HepG2 (cell line): Measurements from ENCODE around the gene HLA-DPB1. TPM values are rescaled to one million over a fixed set of nuclear protein-coding genes. Genes with fewer than 3 reads are reported as not detected.

Experiments
- ATAC-seq: fragments of 200-7000 bp; cut with Tn5 transposase; 3 replicates; pipeline ENCODE4 v1.9.1; 2020; ENCODE audit warnings: mild to moderate bottlenecking, moderate library complexity
- BruUV-seq: library from RNA; stranded (reverse); fragments of 400-500 nt; replicated peaks from 2 replicates; lab custom pipeline; 2021; lab: Mats Ljungman, UMichigan
- CTCF ChIA-PET: fragments of 300-600 bp; formaldehyde crosslinking; extraction: SDS; loops from one replicate; lab custom pipeline; 2021; ENCODE audit warnings: low total read pairs, inconsistent platforms, low intra/inter-chr PET ratio; lab: Yijun Ruan, JAX
- POLR2A ChIA-PET: fragments of 350-600 bp; sonication (Branson Sonifier 250); formaldehyde crosslinking; loops from one replicate; lab custom pipeline; 2020; ENCODE audit warnings: antibody characterized with exemption, inconsistent platforms; lab: Yijun Ruan, JAX
- DNase-seq: peaks from one replicate; pipeline ENCODE4 v3.0.0-alpha.2; 2015; ENCODE audit warnings: low spot score
- FAIRE-seq: peaks from 3 replicates; lab custom pipeline; 2011; peaks lifted over from hg19 to GRCh38; lab: Jason Lieb, UNC
- H2AFZ ChIP-seq: one replicate; pipeline ENCODE4 v1.6.1; 2011; ENCODE audit warnings: low read length, inconsistent platforms
- H3K27ac ChIP-seq: fragments of 300-600 bp; 3 replicates; pipeline ENCODE4 v1.8.0; 2011; ENCODE audit warnings: mixed run types, mild to moderate bottlenecking, mixed read lengths, low read length, inconsistent platforms; ENCODE audit not compliant: insufficient read depth; ENCODE audit errors: extremely low read length
- H3K27me3 ChIP-seq, 2 experiments: fragments of 200-600 bp in 1 of 2; 2 replicates in 1 of 2; 3 replicates in 1 of 2; pipeline versions ENCODE4 v1.6.0 to v1.8.0; 2011; ENCODE audit warnings: low read length in 2 of 2, mild to moderate bottlenecking in 2 of 2, moderate library complexity in 2 of 2, inconsistent platforms in 1 of 2; ENCODE audit not compliant: insufficient read depth in 2 of 2, control insufficient read depth in 1 of 2
- H3K36me3 ChIP-seq, 2 experiments: fragments of 200-600 bp in 1 of 2; replicated peaks in 1 of 2; 2 replicates in 1 of 2; 3 replicates in 1 of 2; pipeline versions ENCODE4 v1.5.1 to v1.8.0; 2011; ENCODE audit warnings: low read length in 2 of 2, inconsistent platforms in 1 of 2; ENCODE audit not compliant: insufficient read depth in 2 of 2, control insufficient read depth in 1 of 2
- H3K4me1 ChIP-seq: 2 replicates; pipeline ENCODE4 v1.5.1; 2012; ENCODE audit warnings: low read length, inconsistent platforms; ENCODE audit not compliant: insufficient read depth
- H3K4me2 ChIP-seq: 2 replicates; pipeline ENCODE4 v1.6.0; 2011; ENCODE audit warnings: low read depth, low read length, inconsistent platforms
- H3K4me3 ChIP-seq, 3 experiments: fragments of 200-600 bp in 1 of 3; sonication (generic), shearing (Covaris generic) in 1 of 3; replicated peaks in 1 of 3; 2 replicates each; pipeline ENCODE4 v1.5.1; 2011 to 2016; ENCODE audit warnings: low read length in 3 of 3, inconsistent platforms in 2 of 3, low read depth in 2 of 3, mild to moderate bottlenecking in 2 of 3, control low read depth in 1 of 3, mixed read lengths in 1 of 3; ENCODE audit not compliant: insufficient read depth in 1 of 3
- H3K79me2 ChIP-seq: one replicate; pipeline ENCODE4 v1.6.1; 2011; ENCODE audit warnings: low read length, inconsistent platforms; ENCODE audit not compliant: insufficient read depth
- H3K9ac ChIP-seq: 2 replicates; pipeline ENCODE4 v1.6.0; 2011; ENCODE audit warnings: mild to moderate bottlenecking, low read depth, low read length, inconsistent platforms; ENCODE audit not compliant: insufficient read depth
- H3K9me3 ChIP-seq: 2 replicates; pipeline ENCODE4 v1.5.1; 2012; ENCODE audit warnings: mild to moderate bottlenecking, low read length
- H4K20me1 ChIP-seq: 2 replicates; pipeline ENCODE4 v1.6.0; 2011; ENCODE audit warnings: inconsistent platforms, mild to moderate bottlenecking, low read length, moderate library complexity; ENCODE audit not compliant: insufficient read depth
- ATF1 ChIP-seq: IDR thresholded peaks from 2 replicates; pipeline ENCODE4 v1.6.1; 2016; ENCODE audit warnings: mild to moderate bottlenecking, control low read depth
- CBX1 ChIP-seq: IDR thresholded peaks from one replicate; pipeline ENCODE4 v1.6.1; 2016; ENCODE audit warnings: antibody characterized with exemption, low read depth
- CEBPB ChIP-seq: IDR thresholded peaks from 2 replicates; pipeline ENCODE4 v1.6.1; 2011; ENCODE audit warnings: low read depth, low read length, improper control_type of control experiment, borderline replicate concordance
- HDAC2 ChIP-seq: sonication (generic); formaldehyde crosslinking; IDR thresholded peaks from 2 replicates; pipeline ENCODE4 v1.4.0; 2020; ENCODE audit warnings: missing genetic modification reagents
- HHEX ChIP-seq: IDR thresholded peaks from 2 replicates; pipeline ENCODE4 v1.6.1; 2016; ENCODE audit warnings: control low read depth
- HNF4A ChIP-seq: sonication (generic); formaldehyde crosslinking; IDR thresholded peaks from 2 replicates; pipeline ENCODE4 v1.4.0; 2020; ENCODE audit warnings: missing genetic modification reagents
- ISL2 ChIP-seq: sonication (generic); formaldehyde crosslinking; IDR thresholded peaks from 2 replicates; pipeline ENCODE4 v1.5.0; 2020; ENCODE audit warnings: missing genetic modification reagents
- MAZ ChIP-seq, 2 experiments: sonication (generic) in 1 of 2; formaldehyde crosslinking in 1 of 2; IDR thresholded peaks; 2 replicates each; pipeline versions ENCODE4 v1.5.0 to v1.6.1; 2012 to 2020; ENCODE audit warnings: low read depth in 2 of 2, mild to moderate bottlenecking in 2 of 2, borderline replicate concordance in 1 of 2, improper control_type of control experiment in 1 of 2, low read length in 1 of 2, missing genetic modification reagents in 1 of 2, moderate library complexity in 1 of 2
- MIER2 ChIP-seq: IDR thresholded peaks from 2 replicates; pipeline ENCODE4 v1.6.1; 2016; ENCODE audit warnings: missing biosample characterization, missing genetic modification reagents
- NFYB ChIP-seq: sonication (generic); formaldehyde crosslinking; IDR thresholded peaks from 2 replicates; pipeline ENCODE4 v1.4.0; 2020; ENCODE audit warnings: missing genetic modification reagents
- NFYC ChIP-seq: IDR thresholded peaks from 2 replicates; pipeline ENCODE4 v1.6.1; 2016; ENCODE audit warnings: missing genetic modification reagents, missing compliant biosample characterization
- NR2F6 ChIP-seq, 2 experiments: IDR thresholded peaks; 2 replicates each; pipeline ENCODE4 v1.6.1; 2016; ENCODE audit warnings: antibody characterized with exemption in 1 of 2, mild to moderate bottlenecking in 1 of 2
- RBM22 ChIP-seq: fragments of 200-400 bp; formaldehyde crosslinking; optimal IDR thresholded peaks from 2 replicates; pipeline ENCODE3; 2017; ENCODE audit warnings: mild to moderate bottlenecking, low read length, moderate library complexity
- RFXANK ChIP-seq: IDR thresholded peaks from 2 replicates; pipeline ENCODE4 v1.6.1; 2016
- SMARCC2 ChIP-seq: fragments of 450-650 bp; IDR thresholded peaks from 2 replicates; pipeline ENCODE4 v1.6.1; 2017; ENCODE audit warnings: antibody characterized with exemption, mild to moderate bottlenecking
- SRSF9 ChIP-seq: fragments of 200-400 bp; formaldehyde crosslinking; IDR thresholded peaks from 2 replicates; pipeline ENCODE4 v1.6.1; 2018; ENCODE audit warnings: borderline replicate concordance, mild to moderate bottlenecking, low read depth, low read length; ENCODE audit not compliant: insufficient read depth, poor library complexity, severe bottlenecking
- U2AF1 ChIP-seq: fragments of 200-400 bp; formaldehyde crosslinking; optimal IDR thresholded peaks from 2 replicates; pipeline ENCODE3; 2017; ENCODE audit warnings: mild to moderate bottlenecking, low read depth, low read length
- ZBTB26 ChIP-seq: IDR thresholded peaks from 2 replicates; pipeline ENCODE4 v1.6.1; 2016; ENCODE audit warnings: missing compliant biosample characterization, missing genetic modification reagents, borderline replicate concordance
- ZKSCAN5 ChIP-seq: sonication (generic); formaldehyde crosslinking; IDR thresholded peaks from 2 replicates; pipeline ENCODE4 v1.5.1; 2020; ENCODE audit warnings: mild to moderate bottlenecking, missing genetic modification reagents
- ZNF10 ChIP-seq: sonication (generic); formaldehyde crosslinking; IDR thresholded peaks from 2 replicates; pipeline ENCODE4 v1.4.0; 2020; ENCODE audit warnings: mild to moderate bottlenecking, low read depth, missing genetic modification reagents, borderline replicate concordance
- ZNF20 ChIP-seq: sonication (generic); formaldehyde crosslinking; IDR thresholded peaks from 2 replicates; pipeline ENCODE4 v1.4.0; 2020; ENCODE audit warnings: mild to moderate bottlenecking, moderate library complexity, missing genetic modification reagents
- ZNF274 ChIP-seq: sonication (generic); formaldehyde crosslinking; IDR thresholded peaks from 2 replicates; pipeline ENCODE4 v1.5.1; 2020; ENCODE audit warnings: mild to moderate bottlenecking, missing genetic modification reagents
- ZNF441 ChIP-seq: sonication (generic); formaldehyde crosslinking; IDR thresholded peaks from 2 replicates; pipeline ENCODE4 v1.7.0; 2021; ENCODE audit warnings: missing genetic modification reagents, borderline replicate concordance
- ZNF703 ChIP-seq: sonication (generic); formaldehyde crosslinking; IDR thresholded peaks from 2 replicates; pipeline ENCODE4 v1.5.1; 2020; ENCODE audit warnings: missing genetic modification reagents, mild to moderate bottlenecking, moderate library complexity, borderline replicate concordance
- ZNF775 ChIP-seq: sonication (generic); formaldehyde crosslinking; IDR thresholded peaks from 2 replicates; pipeline ENCODE4 v1.4.0; 2020; ENCODE audit warnings: missing genetic modification reagents, mild to moderate bottlenecking, moderate library complexity, borderline replicate concordance
- ZNF777 ChIP-seq: sonication (generic); formaldehyde crosslinking; IDR thresholded peaks from 2 replicates; pipeline ENCODE4 v1.4.0; 2020; ENCODE audit warnings: missing genetic modification reagents
- ZNF782 ChIP-seq: sonication (generic); formaldehyde crosslinking; IDR thresholded peaks from 2 replicates; pipeline ENCODE4 v1.4.0; 2020; ENCODE audit warnings: missing genetic modification reagents, mild to moderate bottlenecking, borderline replicate concordance
- ZSCAN25 ChIP-seq: sonication (generic); formaldehyde crosslinking; IDR thresholded peaks from 2 replicates; pipeline ENCODE4 v1.8.0; 2022; ENCODE audit warnings: mild to moderate bottlenecking, missing genetic modification reagents
- ZSCAN31 ChIP-seq: sonication (generic); formaldehyde crosslinking; IDR thresholded peaks from 2 replicates; pipeline ENCODE4 v1.5.0; 2020; ENCODE audit warnings: low read depth, mild to moderate bottlenecking, missing genetic modification reagents
- WGBS: methylation state at CpG from one replicate; pipeline ENCODE4 v1.1.6; 2017; ENCODE audit warnings: low lambda C conversion rate; 5-methylcytosine and 5-hydroxymethylcytosine counted together
- in situ Hi-C: cut with HindIII; loops from 2 replicates; pipeline ENCODE4 v1.10.0; 2017; ENCODE audit warnings: low pct_unique_long_range_greater_than_20kb; ENCODE audit not compliant: extremely low pct_ligation_motif_present
- intact Hi-C: fragments of 100-400 bp; cut with micrococcal nuclease; formaldehyde crosslinking; loops from one replicate; pipeline ENCODE4 v1.10.0; 2022; ENCODE audit not compliant: unreplicated experiment
- polyA plus RNA-seq, 8 experiments: library from polyadenylated mRNA; depleted of rRNA in 3 of 8; stranded (reverse) in 7 of 8; unstranded in 1 of 8; fragments of >200 nt; fragmentation: Illumina TruSeq in 4 of 8; extraction: Trizol in 4 of 8; gene quantifications; 2 replicates each; pipeline versions ENCODE4 v1.2.1 to v1.2.3, GENCODE V29; 2011 to 2016; ENCODE audit warnings: low read depth in 4 of 8, missing spikeins in 1 of 8, mixed read lengths in 1 of 8; ENCODE audit not compliant: insufficient read depth in 1 of 8
- total RNA-seq, 5 experiments: library from RNA; depleted of rRNA; stranded (reverse); fragments of >200 nt; fragmentation: Illumina TruSeq; extraction: Trizol; gene quantifications; 2 replicates each; pipeline ENCODE4 v1.2.3, GENCODE V29; 2016; ENCODE audit warnings: low read depth in 1 of 5

HLA-DPB1 gene
- total and polyA plus RNA-seq, 2 of the 13 experiments (the other 11 are each of a cell fraction or from before 2014, with no cell fraction given), result not detected

- intact Hi-C loops, result no loop called here
- no peak overlapping the region for H2AFZ ChIP-seq
- no peak overlapping the region for H3K27ac ChIP-seq
- CTCF ChIA-PET, result no interaction called here
- no peaks in the 10 kb centered on the region for H3K36me3 ChIP-seq
- H3K4me3 ChIP-seq, result no peak overlapping the region
- peaks cover under 1 to 35% of the 10 kb centered on the region in 2 experiments; a peak in 4 of 5 replicates for H3K27me3 ChIP-seq
- H3K9me3 ChIP-seq, result no peaks in the 10 kb centered on the region
- 29% methylated on average over 1 of the region's 1 CpG for WGBS
- H3K79me2 ChIP-seq, result no peaks in the 10 kb centered on the region
- peak; percentile 23 for DNase-seq
- H3K4me1 ChIP-seq, result peaks cover 1% of the 10 kb centered on the region; the same call in 1 of the 2 replicates
- peak; percentile 79 for ATAC-seq
- H3K9ac ChIP-seq, result no peak overlapping the region
- no peak for FAIRE-seq
- in situ Hi-C loops, result no loop called here
- POLR2A ChIA-PET, result no interaction called here
- no peaks in the 10 kb centered on the region for H4K20me1 ChIP-seq
- BruUV-seq, result no TSS peak
- H3K4me2 ChIP-seq, result no peak overlapping the region
- TF ChIP-seq CBX1 (no peak), ZSCAN31 (CRISPR knock-in tag) (no peak), U2AF1 (no peak), NR2F6 (IDR thresholded peaks at IDR 0.05) (no peak), NR2F6 (CRISPR knock-in tag; IDR thresholded peaks at IDR 0.05) (no peak), HHEX (CRISPR knock-in tag) (no peak), HDAC2 (CRISPR knock-in tag) (no peak), ZNF777 (no peak), ZKSCAN5 (CRISPR knock-in tag) (no peak), ISL2 (CRISPR knock-in tag) (no peak), ZNF10 (no peak), RFXANK (peak; percentile 98), ZNF775 (CRISPR knock-in tag) (no peak), ZNF274 (CRISPR knock-in tag) (no peak), ATF1 (CRISPR knock-in tag) (0 out of 2 replicates have a peak, but pooled peaks have one; percentile 28), ZSCAN25 (no peak), NFYC (CRISPR knock-in tag) (0 out of 2 replicates have a peak, but pooled peaks have one; percentile 23), MAZ (IDR thresholded peaks at IDR 0.05; ENCODE audit: borderline replicate concordance, low read depth, low read length) (no peak), MAZ (CRISPR knock-in tag; IDR thresholded peaks at IDR 0.05; ENCODE audit: low read depth) (no peak), ZBTB26 (CRISPR knock-in tag) (no peak), ZNF441 (no peak), ZNF782 (no peak), ZNF703 (no peak), CEBPB (no peak), RBM22 (no peak), HNF4A (no peak), ZNF20 (CRISPR knock-in tag) (no peak), NFYB (peak; percentile 18; the same call in 1 of the 2 replicates), SRSF9 (no peak), SMARCC2 (no peak), MIER2 (CRISPR knock-in tag) (no peak)
Observed at GRCh38 chr6:33112148-33112547, 36.4 kb downstream of the HLA-DPB1 start.
